GM23248 (cell line): ENCODE results near the gene SPATA2L.

Experiments used
- EZH2 ChIP-seq: fragments of 200-600 bp; sonication (generic); IDR thresholded peaks from 2 replicates; pipeline ENCODE4 v1.6.1; 2018; ENCODE audit warnings: antibody characterized with exemption, mild to moderate bottlenecking; ENCODE audit not compliant: insufficient read depth, poor library complexity, severe bottlenecking
- EZH2phosphoT487 ChIP-seq: fragments of 200-600 bp; sonication (generic); IDR thresholded peaks from 2 replicates; pipeline ENCODE4 v1.6.1; 2018; ENCODE audit warnings: antibody characterized with exemption, moderate library complexity, mild to moderate bottlenecking, low read depth; ENCODE audit not compliant: insufficient read depth

GRCh38 chr16:89739383-89739782 is 37.9 kb upstream of the SPATA2L start:
- no peak for TF ChIP-seq EZH2
- no peak for TF ChIP-seq EZH2phosphoT487
